Measurements from ENCODE around the gene PLAU.

Gene PLAU

GRCh38 chr10:73910401-73910763 is 550 bp upstream of the PLAU start:
- Histone ChIP-seq H3K4me1 (ENCODE audit: control insufficient read depth, low read length) (peaks cover 41% of the 10 kb centered on the region), H3K9me3 (ENCODE audit: control insufficient read depth, insufficient read depth, low read length) (no peaks in the 10 kb centered on the region), H3K36me3 (ENCODE audit: control insufficient read depth, low read length) (no peaks in the 10 kb centered on the region), H3F3A (ENCODE audit: control insufficient read depth, insufficient read depth) (peaks cover 11% of the 10 kb centered on the region; the same call in 1 of the 2 replicates), H3K9me2 (replicated peaks; ENCODE audit: control insufficient read depth, low read length) (no peaks in the 10 kb centered on the region), H3K4me2 (ENCODE audit: low read length) (peak overlapping the region; percentile 92), H3K79me2 (ENCODE audit: control insufficient read depth, low read length) (no peaks in the 10 kb centered on the region), H3K27me3 (ENCODE audit: control insufficient read depth, low read length) (0 out of 2 replicates have a peak, but pooled peaks cover 4% of the 10 kb centered on the region), H3K4me3 (ENCODE audit: low read length) (peak overlapping the region; percentile 78), H4K20me1 (ENCODE audit: control insufficient read depth, insufficient read depth, low read depth, low read length) (no peaks in the 10 kb centered on the region), H3K27ac (ENCODE audit: low read depth, low read length) (peak overlapping the region; percentile 62)
- TF ChIP-seq EZH2phosphoT487 (IDR thresholded peaks at IDR 0.05; ENCODE audit: borderline replicate concordance, low read length), result no peak
- peak; percentile 51 for TF ChIP-seq CTCF (IDR thresholded peaks at IDR 0.05; ENCODE audit: low read depth, low read length, poor library complexity, severe bottlenecking)

GRCh38 chr10:73911553-73912004 is 647 bp downstream of the PLAU start:
- Histone ChIP-seq H3K36me3 (ENCODE audit: control insufficient read depth, low read length) (no peaks in the 10 kb centered on the region; the same call in 1 of the 2 replicates), H3K4me1 (ENCODE audit: control insufficient read depth, low read length) (peaks cover 41% of the 10 kb centered on the region), H3K27ac (ENCODE audit: low read depth, low read length) (no peak overlapping the region), H3K79me2 (ENCODE audit: control insufficient read depth, low read length) (no peaks in the 10 kb centered on the region), H3F3A (ENCODE audit: control insufficient read depth, insufficient read depth) (peaks cover 11% of the 10 kb centered on the region; the same call in 1 of the 2 replicates), H3K9me2 (replicated peaks; ENCODE audit: control insufficient read depth, low read length) (no peaks in the 10 kb centered on the region), H4K20me1 (ENCODE audit: control insufficient read depth, insufficient read depth, low read depth, low read length) (no peaks in the 10 kb centered on the region), H3K9me3 (ENCODE audit: control insufficient read depth, insufficient read depth, low read length) (no peaks in the 10 kb centered on the region), H3K4me2 (ENCODE audit: low read length) (peak overlapping the region; percentile 92), H3K4me3 (ENCODE audit: low read length) (peak overlapping the region; percentile 78), H3K27me3 (ENCODE audit: control insufficient read depth, low read length) (0 out of 2 replicates have a peak, but pooled peaks cover 4% of the 10 kb centered on the region)
- TF ChIP-seq EZH2phosphoT487 (IDR thresholded peaks at IDR 0.05; ENCODE audit: borderline replicate concordance, low read length) (no peak), CTCF (IDR thresholded peaks at IDR 0.05; ENCODE audit: low read depth, low read length, poor library complexity, severe bottlenecking) (peak; percentile 2)

- Histone ChIP-seq H3K4me2 (ENCODE audit: low read length) (no peak overlapping the region), H3K36me3 (ENCODE audit: control insufficient read depth, low read length) (no peaks in the 10 kb centered on the region; the same call in 1 of the 2 replicates), H3K27ac (ENCODE audit: low read depth, low read length) (no peak overlapping the region)
Measured at GRCh38 chr10:73914036-73914435, 3.1 kb downstream of the PLAU start.

More at GRCh38 chr10:73914036-73914435, 3.1 kb downstream of the PLAU start:
- H3K9me3 ChIP-seq (ENCODE audit: control insufficient read depth, insufficient read depth, low read length), result no peaks in the 10 kb centered on the region
- no peak overlapping the region for H3K4me3 ChIP-seq (ENCODE audit: low read length)
- H3K79me2 ChIP-seq (ENCODE audit: control insufficient read depth, low read length), result no peaks in the 10 kb centered on the region
- H4K20me1 ChIP-seq (ENCODE audit: control insufficient read depth, insufficient read depth, low read depth, low read length), result no peaks in the 10 kb centered on the region
- no peaks in the 10 kb centered on the region for H3K9me2 ChIP-seq (replicated peaks; ENCODE audit: control insufficient read depth, low read length)
- peaks cover 26% of the 10 kb centered on the region for H3K4me1 ChIP-seq (ENCODE audit: control insufficient read depth, low read length)
- H3F3A ChIP-seq (ENCODE audit: control insufficient read depth, insufficient read depth), result peaks cover 8% of the 10 kb centered on the region; the same call in 1 of the 2 replicates
- 0 out of 2 replicates have a peak, but pooled peaks cover 4% of the 10 kb centered on the region for H3K27me3 ChIP-seq (ENCODE audit: control insufficient read depth, low read length)
- no peak for TF ChIP-seq CTCF (IDR thresholded peaks at IDR 0.05; ENCODE audit: low read depth, low read length, poor library complexity, severe bottlenecking)
- TF ChIP-seq EZH2phosphoT487 (IDR thresholded peaks at IDR 0.05; ENCODE audit: borderline replicate concordance, low read length), result no peak

Data from DOHH2 (cell line).